HEK293 (cell line): ENCODE results near the gene PRPF40B.

Source experiments
- FEZF1 ChIP-seq: fragments of 450-650 bp; formaldehyde crosslinking; IDR thresholded peaks from 2 replicates; pipeline ENCODE4 v1.5.1; 2016; ENCODE audit warnings: missing biosample characterization, missing genetic modification characterization
- HOXD13 ChIP-seq: sonication (generic); formaldehyde crosslinking; IDR thresholded peaks from 2 replicates; pipeline ENCODE4 v1.8.0; 2022; ENCODE audit warnings: missing genetic modification reagents, borderline replicate concordance
- KLF10 ChIP-seq: fragments of 450-650 bp; IDR thresholded peaks from 2 replicates; pipeline ENCODE4 v1.5.1; 2018; ENCODE audit warnings: missing biosample characterization, mild to moderate bottlenecking, missing genetic modification characterization
- KLF16 ChIP-seq: fragments of 450-650 bp; formaldehyde crosslinking; IDR thresholded peaks from 2 replicates; pipeline ENCODE4 v1.5.1; 2017; ENCODE audit warnings: missing biosample characterization, missing genetic modification characterization
- KLF8 ChIP-seq: fragments of 450-650 bp; formaldehyde crosslinking; IDR thresholded peaks from 2 replicates; pipeline ENCODE4 v1.5.1; 2016; ENCODE audit warnings: missing biosample characterization, missing genetic modification characterization
- RBAK ChIP-seq: fragments of 450-650 bp; formaldehyde crosslinking; IDR thresholded peaks from 2 replicates; pipeline ENCODE4 v1.5.1; 2016; ENCODE audit warnings: missing biosample characterization, missing genetic modification characterization
- SCRT1 ChIP-seq: fragments of 450-650 bp; formaldehyde crosslinking; IDR thresholded peaks from 2 replicates; pipeline ENCODE4 v1.5.1; 2016; ENCODE audit warnings: missing biosample characterization, missing genetic modification characterization, borderline replicate concordance
- ZBTB17 ChIP-seq: fragments of 450-650 bp; formaldehyde crosslinking; IDR thresholded peaks from 2 replicates; pipeline ENCODE4 v1.5.1; 2016; ENCODE audit warnings: missing biosample characterization, missing genetic modification characterization
- ZBTB48 ChIP-seq: fragments of 450-650 bp; formaldehyde crosslinking; IDR thresholded peaks from 2 replicates; pipeline ENCODE4 v1.5.1; 2016; ENCODE audit warnings: missing biosample characterization, missing genetic modification characterization
- ZBTB8A ChIP-seq: fragments of 450-650 bp; formaldehyde crosslinking; IDR thresholded peaks from 2 replicates; pipeline ENCODE4 v1.5.1; 2016; ENCODE audit warnings: missing biosample characterization, missing genetic modification characterization
- ZFP37 ChIP-seq: fragments of 450-650 bp; formaldehyde crosslinking; IDR thresholded peaks from 2 replicates; pipeline ENCODE4 v1.5.1; 2016; ENCODE audit warnings: missing biosample characterization, missing genetic modification characterization
- ZNF169 ChIP-seq: fragments of 450-650 bp; formaldehyde crosslinking; IDR thresholded peaks from 2 replicates; pipeline ENCODE4 v1.5.1; 2016; ENCODE audit warnings: missing biosample characterization, missing genetic modification characterization
- ZNF366 ChIP-seq: fragments of 450-650 bp; formaldehyde crosslinking; conservative IDR thresholded peaks from 2 replicates; pipeline ENCODE4 v1.5.1; 2016; ENCODE audit warnings: missing biosample characterization, missing genetic modification characterization
- ZNF37A ChIP-seq: fragments of 450-650 bp; IDR thresholded peaks from 2 replicates; pipeline ENCODE4 v1.5.1; 2018; ENCODE audit warnings: missing biosample characterization, missing genetic modification characterization
- ZNF404 ChIP-seq: fragments of 450-650 bp; formaldehyde crosslinking; IDR thresholded peaks from 2 replicates; pipeline ENCODE4 v1.5.1; 2017; ENCODE audit warnings: missing biosample characterization, missing genetic modification characterization
- ZNF433 ChIP-seq: fragments of 450-650 bp; formaldehyde crosslinking; IDR thresholded peaks from 2 replicates; pipeline ENCODE4 v1.5.1; 2016; ENCODE audit warnings: missing biosample characterization, missing genetic modification characterization, low read depth
- ZNF473 ChIP-seq: fragments of 450-650 bp; formaldehyde crosslinking; IDR thresholded peaks from 2 replicates; pipeline ENCODE4 v1.5.1; 2017; ENCODE audit warnings: missing biosample characterization, missing genetic modification characterization
- ZNF521 ChIP-seq: fragments of 450-650 bp; formaldehyde crosslinking; IDR thresholded peaks from 2 replicates; pipeline ENCODE4 v1.5.1; 2017; ENCODE audit warnings: missing biosample characterization, mild to moderate bottlenecking, missing genetic modification characterization
- ZNF629 ChIP-seq: fragments of 450-650 bp; formaldehyde crosslinking; IDR thresholded peaks from 2 replicates; pipeline ENCODE4 v1.5.1; 2017; ENCODE audit warnings: missing biosample characterization, missing genetic modification characterization
- ZNF654 ChIP-seq: fragments of 450-650 bp; formaldehyde crosslinking; IDR thresholded peaks from 2 replicates; pipeline ENCODE4 v1.5.1; 2016; ENCODE audit warnings: low read depth, missing biosample characterization, missing genetic modification characterization
- ZNF664 ChIP-seq: fragments of 450-650 bp; formaldehyde crosslinking; IDR thresholded peaks from 2 replicates; pipeline ENCODE4 v1.5.1; 2016; ENCODE audit warnings: missing biosample characterization, missing genetic modification characterization
- ZNF670 ChIP-seq: fragments of 450-650 bp; formaldehyde crosslinking; IDR thresholded peaks from 2 replicates; pipeline ENCODE4 v1.5.1; 2016; ENCODE audit warnings: missing biosample characterization, missing genetic modification characterization, low read depth
- ZNF768 ChIP-seq: fragments of 450-650 bp; formaldehyde crosslinking; IDR thresholded peaks from 2 replicates; pipeline ENCODE4 v1.5.1; 2018; ENCODE audit warnings: missing biosample characterization, mild to moderate bottlenecking, missing genetic modification characterization
- ZNF843 ChIP-seq: fragments of 450-650 bp; formaldehyde crosslinking; IDR thresholded peaks from 2 replicates; pipeline ENCODE4 v1.5.1; 2016; ENCODE audit warnings: missing biosample characterization, missing genetic modification characterization
- TF ChIP-seq, protein P1 (sequence below): fragments of 450-650 bp; formaldehyde crosslinking; conservative IDR thresholded peaks from 2 replicates; pipeline ENCODE4 v1.5.1; 2016; ENCODE audit warnings: low read depth, missing biosample characterization, missing genetic modification characterization
- TF ChIP-seq, protein P2 (sequence below): fragments of 450-650 bp; formaldehyde crosslinking; IDR thresholded peaks from 2 replicates; pipeline ENCODE4; 2016; ENCODE audit warnings: missing biosample characterization, missing genetic modification characterization
- TF ChIP-seq, protein P3 (sequence below): fragments of 450-650 bp; formaldehyde crosslinking; IDR thresholded peaks from 2 replicates; pipeline ENCODE4 v1.5.1; 2016; ENCODE audit warnings: missing biosample characterization, missing genetic modification characterization
- TF ChIP-seq, protein P4 (sequence below): fragments of 450-650 bp; formaldehyde crosslinking; IDR thresholded peaks from 2 replicates; pipeline ENCODE4 v1.5.1; 2016; ENCODE audit warnings: missing biosample characterization, missing genetic modification characterization
- TF ChIP-seq, protein P5 (sequence below): fragments of 450-650 bp; IDR thresholded peaks from 2 replicates; pipeline ENCODE4 v1.5.1; 2018; ENCODE audit warnings: missing biosample characterization, missing genetic modification characterization
- TF ChIP-seq, protein P6 (sequence below): fragments of 450-650 bp; formaldehyde crosslinking; optimal IDR thresholded peaks from 2 replicates; pipeline ENCODE3; 2016; ENCODE audit warnings: missing biosample characterization, mild to moderate bottlenecking, missing genetic modification characterization

Gene PRPF40B

DNA sequence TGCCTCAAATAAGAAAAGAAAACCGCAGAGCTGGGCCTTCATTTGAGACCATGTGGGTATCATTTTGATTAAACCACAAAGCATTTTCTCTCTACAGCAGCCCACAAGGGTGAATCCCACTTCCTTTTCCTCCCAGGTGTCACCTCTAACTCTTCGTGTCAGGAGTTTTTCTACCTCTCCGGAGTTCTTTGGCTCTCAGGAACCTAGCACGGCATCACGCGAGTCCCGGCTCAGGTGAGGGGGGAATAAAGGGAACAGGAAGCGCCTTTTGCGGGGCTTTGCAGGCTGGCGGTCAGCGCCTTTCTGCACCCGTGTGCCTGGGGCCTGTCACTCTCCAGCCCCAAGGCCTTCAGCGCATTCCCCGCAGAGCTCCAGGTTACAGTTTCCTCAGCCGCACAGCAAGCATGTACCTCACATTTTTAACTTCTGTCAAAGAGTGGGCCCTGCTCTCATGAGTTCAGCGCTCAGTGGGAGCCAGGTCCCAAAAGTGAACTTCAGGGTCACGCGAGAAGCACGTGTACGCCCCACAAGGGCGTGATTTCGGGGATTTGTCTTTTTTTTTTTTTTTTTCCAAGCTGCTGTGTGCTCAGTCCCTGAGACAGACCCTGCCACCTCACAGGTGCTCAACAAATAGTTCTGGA is 740 bp upstream of the PRPF40B start (continued):
- TF ChIP-seq, protein P1, sequence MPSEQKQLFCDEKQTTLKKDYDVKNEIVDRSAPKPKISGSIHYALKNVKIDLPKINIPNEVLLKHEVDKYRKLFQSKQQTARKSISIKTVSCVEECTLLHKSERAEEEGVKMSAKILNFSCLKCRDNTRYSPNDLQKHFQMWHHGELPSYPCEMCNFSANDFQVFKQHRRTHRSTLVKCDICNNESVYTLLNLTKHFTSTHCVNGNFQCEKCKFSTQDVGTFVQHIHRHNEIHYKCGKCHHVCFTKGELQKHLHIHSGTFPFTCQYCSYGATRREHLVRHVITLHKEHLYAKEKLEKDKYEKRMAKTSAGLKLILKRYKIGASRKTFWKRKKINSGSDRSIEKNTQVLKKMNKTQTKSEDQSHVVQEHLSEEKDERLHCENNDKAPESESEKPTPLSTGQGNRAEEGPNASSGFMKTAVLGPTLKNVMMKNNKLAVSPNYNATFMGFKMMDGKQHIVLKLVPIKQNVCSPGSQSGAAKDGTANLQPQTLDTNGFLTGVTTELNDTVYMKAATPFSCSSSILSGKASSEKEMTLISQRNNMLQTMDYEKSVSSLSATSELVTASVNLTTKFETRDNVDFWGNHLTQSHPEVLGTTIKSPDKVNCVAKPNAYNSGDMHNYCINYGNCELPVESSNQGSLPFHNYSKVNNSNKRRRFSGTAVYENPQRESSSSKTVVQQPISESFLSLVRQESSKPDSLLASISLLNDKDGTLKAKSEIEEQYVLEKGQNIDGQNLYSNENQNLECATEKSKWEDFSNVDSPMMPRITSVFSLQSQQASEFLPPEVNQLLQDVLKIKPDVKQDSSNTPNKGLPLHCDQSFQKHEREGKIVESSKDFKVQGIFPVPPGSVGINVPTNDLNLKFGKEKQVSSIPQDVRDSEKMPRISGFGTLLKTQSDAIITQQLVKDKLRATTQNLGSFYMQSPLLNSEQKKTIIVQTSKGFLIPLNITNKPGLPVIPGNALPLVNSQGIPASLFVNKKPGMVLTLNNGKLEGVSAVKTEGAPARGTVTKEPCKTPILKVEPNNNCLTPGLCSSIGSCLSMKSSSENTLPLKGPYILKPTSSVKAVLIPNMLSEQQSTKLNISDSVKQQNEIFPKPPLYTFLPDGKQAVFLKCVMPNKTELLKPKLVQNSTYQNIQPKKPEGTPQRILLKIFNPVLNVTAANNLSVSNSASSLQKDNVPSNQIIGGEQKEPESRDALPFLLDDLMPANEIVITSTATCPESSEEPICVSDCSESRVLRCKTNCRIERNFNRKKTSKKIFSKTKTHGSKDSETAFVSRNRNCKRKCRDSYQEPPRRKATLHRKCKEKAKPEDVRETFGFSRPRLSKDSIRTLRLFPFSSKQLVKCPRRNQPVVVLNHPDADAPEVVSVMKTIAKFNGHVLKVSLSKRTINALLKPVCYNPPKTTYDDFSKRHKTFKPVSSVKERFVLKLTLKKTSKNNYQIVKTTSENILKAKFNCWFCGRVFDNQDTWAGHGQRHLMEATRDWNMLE (tag by site-specific recombination) = no peak
- TF ChIP-seq ZNF670 (tag by site-specific recombination) (no peak), KLF10 (tag by site-specific recombination) (no peak), ZNF629 (tag by site-specific recombination) (0 out of 2 replicates have a peak, but pooled peaks have one; percentile 12), ZNF654 (tag by site-specific recombination) (no peak), ZNF473 (tag by site-specific recombination) (no peak), ZNF169 (no peak), FEZF1 (tag by site-specific recombination) (no peak), ZNF366 (tag by site-specific recombination) (no peak), ZFP37 (tag by site-specific recombination) (no peak), ZBTB48 (tag by site-specific recombination) (no peak), ZNF433 (tag by site-specific recombination) (no peak), ZNF37A (tag by site-specific recombination) (no peak), ZNF404 (no peak), ZBTB8A (peak; percentile 77), RBAK (tag by site-specific recombination) (no peak), KLF16 (tag by site-specific recombination) (0 out of 2 replicates have a peak, but pooled peaks have one; percentile 14), KLF8 (tag by site-specific recombination) (peak; percentile 38; the same call in 1 of the 2 replicates), ZNF664 (tag by site-specific recombination) (0 out of 2 replicates have a peak, but pooled peaks have one; percentile 14), ZBTB17 (no peak), ZNF521 (tag by site-specific recombination) (no peak), ZNF843 (tag by site-specific recombination) (0 out of 2 replicates have a peak, but pooled peaks have one; percentile 14), HOXD13 (CRISPR knock-in tag) (no peak), SCRT1 (tag by site-specific recombination) (no peak), ZNF768 (tag by site-specific recombination) (no peak)
- TF ChIP-seq, protein P2, sequence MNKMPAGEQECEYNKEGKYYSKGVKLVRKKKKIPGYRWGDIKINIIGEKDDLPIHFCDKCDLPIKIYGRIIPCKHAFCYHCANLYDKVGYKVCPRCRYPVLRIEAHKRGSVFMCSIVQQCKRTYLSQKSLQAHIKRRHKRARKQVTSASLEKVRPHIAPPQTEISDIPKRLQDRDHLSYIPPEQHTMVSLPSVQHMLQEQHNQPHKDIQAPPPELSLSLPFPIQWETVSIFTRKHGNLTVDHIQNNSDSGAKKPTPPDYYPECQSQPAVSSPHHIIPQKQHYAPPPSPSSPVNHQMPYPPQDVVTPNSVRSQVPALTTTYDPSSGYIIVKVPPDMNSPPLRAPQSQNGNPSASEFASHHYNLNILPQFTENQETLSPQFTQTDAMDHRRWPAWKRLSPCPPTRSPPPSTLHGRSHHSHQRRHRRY (tag by site-specific recombination) = no peak
- TF ChIP-seq, protein P3, sequence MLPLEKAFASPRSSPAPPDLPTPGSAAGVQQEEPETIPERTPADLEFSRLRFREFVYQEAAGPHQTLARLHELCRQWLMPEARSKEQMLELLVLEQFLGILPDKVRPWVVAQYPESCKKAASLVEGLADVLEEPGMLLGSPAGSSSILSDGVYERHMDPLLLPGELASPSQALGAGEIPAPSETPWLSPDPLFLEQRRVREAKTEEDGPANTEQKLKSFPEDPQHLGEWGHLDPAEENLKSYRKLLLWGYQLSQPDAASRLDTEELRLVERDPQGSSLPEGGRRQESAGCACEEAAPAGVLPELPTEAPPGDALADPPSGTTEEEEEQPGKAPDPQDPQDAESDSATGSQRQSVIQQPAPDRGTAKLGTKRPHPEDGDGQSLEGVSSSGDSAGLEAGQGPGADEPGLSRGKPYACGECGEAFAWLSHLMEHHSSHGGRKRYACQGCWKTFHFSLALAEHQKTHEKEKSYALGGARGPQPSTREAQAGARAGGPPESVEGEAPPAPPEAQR (tag by site-specific recombination) = no peak
- TF ChIP-seq, protein P4, sequence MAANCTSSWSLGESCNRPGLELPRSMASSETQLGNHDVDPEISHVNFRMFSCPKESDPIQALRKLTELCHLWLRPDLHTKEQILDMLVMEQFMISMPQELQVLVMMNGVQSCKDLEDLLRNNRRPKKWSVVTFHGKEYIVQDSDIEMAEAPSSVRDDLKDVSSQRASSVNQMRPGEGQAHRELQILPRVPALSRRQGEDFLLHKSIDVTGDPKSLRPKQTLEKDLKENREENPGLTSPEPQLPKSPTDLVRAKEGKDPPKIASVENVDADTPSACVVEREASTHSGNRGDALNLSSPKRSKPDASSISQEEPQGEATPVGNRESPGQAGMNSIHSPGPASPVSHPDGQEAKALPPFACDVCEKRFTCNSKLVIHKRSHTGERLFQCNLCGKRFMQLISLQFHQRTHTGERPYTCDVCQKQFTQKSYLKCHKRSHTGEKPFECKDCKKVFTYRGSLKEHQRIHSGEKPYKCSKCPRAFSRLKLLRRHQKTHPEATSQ (tag by site-specific recombination) = no peak
- TF ChIP-seq, protein P5, sequence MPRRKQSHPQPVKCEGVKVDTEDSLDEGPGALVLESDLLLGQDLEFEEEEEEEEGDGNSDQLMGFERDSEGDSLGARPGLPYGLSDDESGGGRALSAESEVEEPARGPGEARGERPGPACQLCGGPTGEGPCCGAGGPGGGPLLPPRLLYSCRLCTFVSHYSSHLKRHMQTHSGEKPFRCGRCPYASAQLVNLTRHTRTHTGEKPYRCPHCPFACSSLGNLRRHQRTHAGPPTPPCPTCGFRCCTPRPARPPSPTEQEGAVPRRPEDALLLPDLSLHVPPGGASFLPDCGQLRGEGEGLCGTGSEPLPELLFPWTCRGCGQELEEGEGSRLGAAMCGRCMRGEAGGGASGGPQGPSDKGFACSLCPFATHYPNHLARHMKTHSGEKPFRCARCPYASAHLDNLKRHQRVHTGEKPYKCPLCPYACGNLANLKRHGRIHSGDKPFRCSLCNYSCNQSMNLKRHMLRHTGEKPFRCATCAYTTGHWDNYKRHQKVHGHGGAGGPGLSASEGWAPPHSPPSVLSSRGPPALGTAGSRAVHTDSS (tag by site-specific recombination) = no peak
- TF ChIP-seq, protein P6, sequence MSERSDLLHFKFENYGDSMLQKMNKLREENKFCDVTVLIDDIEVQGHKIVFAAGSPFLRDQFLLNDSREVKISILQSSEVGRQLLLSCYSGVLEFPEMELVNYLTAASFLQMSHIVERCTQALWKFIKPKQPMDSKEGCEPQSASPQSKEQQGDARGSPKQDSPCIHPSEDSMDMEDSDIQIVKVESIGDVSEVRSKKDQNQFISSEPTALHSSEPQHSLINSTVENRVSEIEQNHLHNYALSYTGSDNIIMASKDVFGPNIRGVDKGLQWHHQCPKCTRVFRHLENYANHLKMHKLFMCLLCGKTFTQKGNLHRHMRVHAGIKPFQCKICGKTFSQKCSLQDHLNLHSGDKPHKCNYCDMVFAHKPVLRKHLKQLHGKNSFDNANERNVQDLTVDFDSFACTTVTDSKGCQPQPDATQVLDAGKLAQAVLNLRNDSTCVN (tag by site-specific recombination) = peak; percentile 22
